UCSD-AML1 (cell line): Measurements from ENCODE around the gene COPZ1.
A peak's percentile ranks its signal among the peaks of the same experiment; 100 is the strongest.

ENCODE experiments used
- DNase-seq: peaks from one replicate; lab custom pipeline; 2025; ENCODE audit not compliant: unreplicated experiment; lab: John Stamatoyannopoulos, UW

Gene COPZ1

GRCh38 chr12:54390668-54391551, 66.0 kb downstream of the COPZ1 start:
- DNase-seq = peak; percentile 84

DNA sequence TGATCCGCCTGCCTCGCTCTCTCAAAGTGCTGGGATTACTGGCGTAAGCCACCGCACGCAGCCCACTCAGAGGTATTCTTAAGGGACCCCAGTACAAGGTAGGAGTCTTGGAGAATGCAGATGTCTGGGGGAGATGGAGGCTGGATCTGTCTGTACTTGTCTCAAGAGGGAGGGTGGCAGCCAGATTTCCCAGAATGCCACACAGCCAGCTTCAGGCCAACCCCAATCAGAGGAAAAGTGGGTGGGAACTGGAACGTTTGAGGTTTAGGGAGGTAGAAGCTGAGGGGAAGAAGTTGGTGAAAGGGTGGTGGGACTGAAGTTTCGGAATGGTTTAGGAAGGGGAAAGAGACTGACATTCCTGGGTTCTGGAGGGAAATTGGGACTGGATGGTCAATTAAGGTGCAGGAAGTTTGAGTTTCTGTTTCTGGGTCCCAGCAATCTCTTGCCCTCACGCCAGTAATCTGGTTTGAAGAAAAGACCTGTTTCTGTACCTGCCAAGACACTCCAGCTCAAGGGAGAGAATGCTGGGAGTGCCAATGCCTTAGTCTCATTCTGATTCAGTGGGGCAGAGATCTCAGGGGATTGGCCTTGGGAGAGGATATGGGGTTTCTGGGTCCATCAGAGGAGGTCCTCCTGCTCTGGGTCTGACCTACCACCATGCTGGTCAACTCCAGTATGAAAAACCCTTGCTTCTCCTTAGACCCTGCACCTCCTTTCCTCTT, 67.7 kb downstream of the COPZ1 start:
- DNase-seq = no peak

DNA sequence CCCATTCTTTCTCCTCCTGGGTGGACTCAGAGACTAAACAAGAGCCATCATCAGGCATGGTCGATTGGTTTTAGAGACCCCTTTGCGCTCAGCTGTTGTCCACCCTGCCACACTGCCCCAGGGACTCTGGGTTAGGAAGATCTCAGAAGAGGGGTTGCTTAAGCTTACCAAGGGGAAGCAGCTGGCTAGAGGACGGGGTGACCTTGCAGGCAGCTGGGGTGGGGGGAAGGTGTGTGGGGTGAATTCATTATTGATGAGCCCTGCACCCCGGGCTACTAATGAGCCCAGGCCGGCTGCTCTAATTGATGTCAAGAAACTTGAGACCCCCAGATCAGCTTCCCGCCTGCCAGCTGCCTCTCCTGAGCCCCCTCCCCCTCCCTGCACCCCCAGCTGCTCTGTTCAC, 68.3 kb downstream of the COPZ1 start:
- no peak for DNase-seq

GRCh38 chr12:54393743-54394142, 68.8 kb downstream of the COPZ1 start:
- DNase-seq = no peak

DNA sequence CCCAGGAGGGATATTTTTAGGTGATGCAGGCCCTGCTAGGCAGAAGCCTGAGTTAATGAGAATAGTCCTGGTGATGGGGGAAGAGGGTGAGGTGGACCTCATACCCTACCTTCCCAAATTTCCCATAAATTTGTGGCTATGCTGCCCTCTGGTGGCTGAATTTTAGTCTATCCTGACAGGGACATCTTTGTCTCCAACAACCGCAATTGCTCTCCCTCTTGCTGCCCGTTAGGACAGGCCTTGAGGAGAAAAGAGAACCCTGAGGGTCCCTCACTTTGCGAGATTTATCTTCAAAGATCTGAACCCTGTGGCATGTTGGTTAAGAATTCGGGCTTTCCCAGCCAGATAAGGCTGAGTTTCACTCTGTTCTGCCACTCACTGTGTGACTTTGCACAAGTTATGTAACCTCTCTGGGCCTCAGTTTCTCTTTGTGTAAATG, 69.4 kb downstream of the COPZ1 start:
- DNase-seq = peak; percentile 49

- no peak for DNase-seq
These were observed 70.1 kb downstream of the COPZ1 start for GRCh38 chr12:54394986-54395385.

DNA sequence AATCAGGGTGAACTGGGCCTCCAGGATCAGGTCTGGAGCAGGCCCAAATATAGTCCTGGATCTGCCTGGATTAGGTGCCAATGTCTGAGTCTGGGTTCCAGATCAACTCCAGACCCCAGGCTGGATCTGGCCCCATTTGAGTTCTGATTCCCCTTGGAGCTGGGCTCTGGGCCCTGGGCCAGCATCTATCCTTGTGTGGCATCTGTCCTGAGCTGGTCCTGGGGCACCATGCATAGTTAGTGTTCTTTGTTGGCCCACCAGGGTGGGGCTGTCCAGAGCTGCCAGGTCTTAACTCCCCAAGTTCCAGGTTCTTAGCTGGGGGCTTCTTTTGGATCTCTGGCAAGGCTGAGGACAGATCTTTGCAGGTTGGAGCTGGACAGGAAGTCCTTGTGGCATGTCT, 70.6 kb downstream of the COPZ1 start:
- DNase-seq = no peak

DNA sequence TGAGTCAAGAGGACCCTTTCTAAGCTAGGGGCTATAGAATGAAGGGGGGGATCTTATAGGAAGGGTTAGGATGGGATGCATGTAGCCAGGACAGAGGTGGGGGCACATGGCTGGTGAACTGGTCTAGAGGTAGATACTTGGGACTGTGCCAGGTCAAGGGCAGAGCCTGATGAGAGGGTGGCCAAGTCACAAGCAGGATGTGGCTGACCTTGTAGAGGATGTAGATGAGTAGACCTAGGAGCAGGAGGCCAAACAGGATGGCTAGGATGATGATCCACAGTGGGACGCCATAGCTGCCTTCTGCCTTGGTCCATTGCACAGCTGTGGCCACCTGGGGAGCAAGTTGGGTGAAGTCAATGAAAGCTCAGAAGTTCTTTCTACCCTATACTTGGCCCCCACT, 72.2 kb downstream of the COPZ1 start:
- no peak for DNase-seq

- DNase-seq = no peak
These were observed 73.3 kb downstream of the COPZ1 start for GRCh38 chr12:54398218-54398617.

GRCh38 chr12:54398995-54399793, 74.3 kb downstream of the COPZ1 start:
- peak; percentile 87 for DNase-seq

GRCh38 chr12:54401119-54401518, 76.2 kb downstream of the COPZ1 start:
- DNase-seq = no peak
